IPS-15b (cell line): ENCODE results near the gene PLCL2.

Experiments used
- H3K27me3 ChIP-seq: one replicate; pipeline ENCODE4 v1.6.1; 2013; ENCODE audit warnings: low read length; ENCODE audit not compliant: control insufficient read depth, insufficient read depth
- H3K36me3 ChIP-seq: one replicate; pipeline ENCODE4 v1.6.1; 2013; ENCODE audit warnings: low read length; ENCODE audit not compliant: control insufficient read depth, insufficient read depth
- H3K4me1 ChIP-seq: one replicate; pipeline ENCODE4 v1.6.1; 2013; ENCODE audit warnings: mild to moderate bottlenecking, low read length; ENCODE audit not compliant: control insufficient read depth, insufficient read depth
- H3K4me3 ChIP-seq: one replicate; pipeline ENCODE4 v1.5.1; 2013; ENCODE audit warnings: low read depth, low read length
- H3K9ac ChIP-seq: one replicate; pipeline ENCODE4 v1.6.1; 2013; ENCODE audit warnings: low read depth, mild to moderate bottlenecking, low read length
- H3K9me3 ChIP-seq: one replicate; pipeline ENCODE4 v1.6.1; 2013; ENCODE audit warnings: mild to moderate bottlenecking, low read length; ENCODE audit not compliant: control insufficient read depth, insufficient read depth

The PLCL2 gene

DNA sequence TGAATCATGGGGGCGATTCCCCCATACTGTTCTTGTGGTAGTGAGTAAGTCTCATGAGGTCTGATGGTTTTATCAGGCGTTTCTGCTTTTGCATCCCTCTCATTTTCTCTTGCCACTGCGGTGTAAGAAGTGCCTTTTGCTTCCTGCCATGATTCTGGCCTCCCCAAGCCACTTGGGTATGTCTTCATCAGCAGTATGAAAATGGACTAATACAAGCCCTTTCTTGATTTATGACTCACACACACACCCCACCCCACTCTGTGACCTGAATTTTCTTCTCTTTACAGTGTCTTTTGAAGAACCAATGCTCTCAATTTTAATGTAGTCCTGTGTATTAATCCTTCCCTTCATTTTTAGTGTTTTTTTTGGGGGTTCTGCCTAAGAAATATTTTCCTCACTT lies 244.8 kb downstream of the PLCL2 start:
- no peak overlapping the region for H3K4me3 ChIP-seq
- H3K4me1 ChIP-seq, result no peaks in the 10 kb centered on the region
- no peaks in the 10 kb centered on the region for H3K27me3 ChIP-seq
- H3K9me3 ChIP-seq, result no peaks in the 10 kb centered on the region
- no peak overlapping the region for H3K9ac ChIP-seq
- no peaks in the 10 kb centered on the region for H3K36me3 ChIP-seq

DNA sequence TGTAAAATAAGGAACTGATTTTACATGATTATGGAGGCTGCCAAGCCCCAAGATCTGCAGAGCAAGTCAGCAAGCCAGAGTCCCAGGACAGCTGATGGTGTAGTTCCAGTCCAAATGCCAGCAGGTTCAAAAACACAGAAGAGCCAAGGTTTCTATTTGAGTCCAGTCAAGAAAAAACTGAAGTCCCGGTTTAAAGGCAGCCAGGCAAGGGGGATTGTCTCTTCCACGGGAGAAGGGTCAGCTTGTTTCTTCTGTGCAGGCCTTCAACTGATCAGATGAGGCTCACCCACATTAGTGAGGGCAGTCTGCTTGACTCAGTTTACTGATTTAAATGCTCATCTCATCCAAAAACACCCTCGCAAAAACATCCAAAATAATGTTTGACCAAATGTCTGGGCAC lies 246.2 kb downstream of the PLCL2 start:
- Histone ChIP-seq H3K9me3 (no peaks in the 10 kb centered on the region), H3K4me1 (no peaks in the 10 kb centered on the region), H3K9ac (no peak overlapping the region)

DNA sequence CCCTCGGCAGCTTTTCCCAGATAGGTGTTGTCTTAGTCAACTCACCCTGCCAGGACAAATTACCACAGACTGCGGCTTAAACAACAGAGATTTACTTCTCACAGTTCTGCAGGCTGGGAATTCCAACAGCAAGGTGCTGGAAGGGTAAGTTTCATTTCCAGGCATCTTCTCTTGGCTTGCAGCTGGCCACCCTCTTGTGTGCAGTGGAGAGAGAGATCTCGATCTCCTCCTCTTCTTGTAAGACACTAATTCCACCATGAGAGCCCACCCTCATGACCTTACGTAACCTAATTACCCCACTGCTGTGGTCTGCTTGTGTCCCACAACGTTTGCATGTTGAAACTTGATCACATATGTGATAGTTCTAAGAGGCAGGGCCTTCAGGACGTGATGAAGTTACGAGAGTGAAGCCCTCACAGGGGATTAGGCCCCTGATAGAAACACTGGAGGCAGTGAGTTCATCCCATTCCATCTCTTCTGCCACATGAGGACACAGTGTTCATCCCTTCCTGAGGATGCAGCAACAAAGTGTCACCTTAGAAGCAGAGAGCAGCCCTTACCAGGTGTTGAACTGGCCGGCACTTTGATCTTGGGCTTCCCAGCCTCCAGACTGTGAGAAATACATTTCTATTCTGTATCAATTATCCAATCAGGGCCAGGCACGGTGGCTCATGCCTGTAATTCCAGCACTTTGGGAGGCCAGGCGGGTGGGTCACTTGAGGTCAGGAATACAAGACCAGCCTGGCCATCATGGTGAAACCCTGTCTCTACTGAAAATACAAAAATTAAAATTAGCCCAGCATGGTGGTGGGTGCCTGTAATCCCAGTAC lies 247.7 kb downstream of the PLCL2 start:
- no peaks in the 10 kb centered on the region for H3K36me3 ChIP-seq
- H3K4me1 ChIP-seq, result no peaks in the 10 kb centered on the region
- no peak overlapping the region for H3K9ac ChIP-seq
- H3K27me3 ChIP-seq, result no peaks in the 10 kb centered on the region
- no peak overlapping the region for H3K4me3 ChIP-seq
- H3K9me3 ChIP-seq, result no peaks in the 10 kb centered on the region

More for the DNA sequence above, 246.2 kb downstream of the PLCL2 start:
- Histone ChIP-seq H3K4me3 (no peak overlapping the region), H3K36me3 (no peaks in the 10 kb centered on the region), H3K27me3 (no peaks in the 10 kb centered on the region)

DNA sequence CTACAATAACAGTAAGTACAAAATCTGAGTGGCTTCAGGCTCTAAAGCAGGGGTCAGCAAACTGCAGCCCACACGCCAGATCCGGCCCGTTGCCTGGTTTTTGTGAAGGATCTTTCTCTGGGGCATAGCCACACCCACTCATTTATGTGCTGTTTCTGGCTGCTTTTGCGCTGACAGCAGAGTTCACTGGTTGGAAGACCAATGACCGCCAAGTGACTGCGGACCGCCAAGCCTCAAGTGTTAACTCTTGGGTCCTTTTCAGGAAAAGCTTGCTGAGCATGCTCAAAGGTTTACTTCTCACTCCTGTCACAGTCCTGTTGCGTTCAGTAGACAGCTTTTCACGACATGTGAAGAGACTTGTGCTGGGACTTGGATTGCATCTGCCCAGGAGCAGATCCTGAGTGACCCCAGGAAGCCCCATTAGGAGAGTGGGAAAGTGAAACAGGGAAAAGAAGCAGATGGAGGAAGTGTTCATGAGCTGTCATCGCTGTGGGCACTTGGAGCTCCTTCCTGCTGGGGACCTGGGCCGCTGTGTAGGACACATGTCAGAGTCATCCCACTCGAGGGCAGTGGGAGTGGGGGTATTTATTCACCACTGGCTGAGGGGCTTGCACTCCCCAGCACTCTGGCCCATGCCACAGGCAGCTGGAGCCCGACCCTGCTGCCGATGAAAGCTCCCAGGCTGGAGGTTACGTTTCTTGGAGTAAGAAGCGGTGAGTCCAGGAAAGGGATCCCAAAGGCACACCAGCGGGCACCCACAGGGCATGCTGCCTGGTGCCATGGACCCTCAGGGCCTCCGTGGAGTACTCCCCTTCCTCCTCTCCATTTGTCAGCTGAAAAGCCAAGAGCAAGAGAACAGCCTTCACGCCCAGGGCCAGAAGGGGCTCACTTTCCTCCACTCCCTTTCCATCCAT lies 249.1 kb downstream of the PLCL2 start:
- no peaks in the 10 kb centered on the region for H3K4me1 ChIP-seq
- no peaks in the 10 kb centered on the region for H3K36me3 ChIP-seq
- no peaks in the 10 kb centered on the region for H3K27me3 ChIP-seq
- H3K9me3 ChIP-seq, result no peaks in the 10 kb centered on the region
- H3K9ac ChIP-seq, result no peak overlapping the region
- H3K4me3 ChIP-seq, result no peak overlapping the region

DNA sequence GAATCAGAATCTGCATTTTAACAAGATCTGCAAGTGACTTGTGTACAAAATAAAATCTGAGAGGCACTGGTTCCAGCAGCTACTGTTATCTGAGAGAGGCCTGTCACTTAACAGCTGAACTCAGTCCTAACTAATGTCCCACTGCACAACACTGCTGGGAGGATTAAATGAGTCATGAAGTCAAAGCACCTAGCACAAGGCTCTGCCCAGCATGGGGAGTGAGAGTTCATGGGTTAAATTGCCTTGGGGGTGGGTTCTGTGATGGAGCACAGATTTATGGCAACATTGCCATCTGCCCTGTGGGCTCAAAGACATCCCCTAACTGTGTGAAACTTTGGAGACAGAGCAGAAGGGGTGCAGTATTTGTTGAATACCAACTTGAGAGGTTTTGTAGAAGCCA lies 250.9 kb downstream of the PLCL2 start:
- H3K9ac ChIP-seq, result no peak overlapping the region
- H3K4me1 ChIP-seq, result no peaks in the 10 kb centered on the region
- H3K27me3 ChIP-seq, result no peaks in the 10 kb centered on the region

DNA sequence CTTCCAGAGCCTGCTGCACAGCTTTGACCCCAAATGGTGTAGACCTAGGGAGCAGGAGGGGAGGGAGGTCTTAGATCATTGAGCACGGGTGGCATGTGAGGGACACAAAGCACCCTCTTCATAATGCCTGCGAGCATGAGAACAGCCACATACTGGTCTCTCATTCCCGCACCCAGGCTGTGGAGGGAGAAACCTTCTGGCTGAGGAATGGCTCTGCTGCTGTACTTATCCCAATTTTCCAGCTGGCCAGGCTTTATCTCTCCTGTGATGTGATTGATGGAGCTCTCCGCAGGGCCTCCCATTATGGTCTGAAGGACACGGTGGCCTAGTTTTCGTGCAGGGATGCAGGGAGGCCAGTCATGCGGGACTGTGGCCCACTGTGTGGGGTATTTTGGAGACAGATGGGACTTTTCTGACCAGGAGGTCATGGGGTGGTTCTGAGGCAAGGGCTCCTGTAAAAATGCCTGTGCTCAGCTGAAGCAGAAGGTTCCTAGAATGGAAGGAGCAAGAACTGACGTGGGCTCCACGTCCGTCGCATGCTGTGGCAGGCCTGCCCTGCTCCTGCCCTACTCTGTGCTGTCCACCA lies 251.5 kb downstream of the PLCL2 start:
- H3K27me3 ChIP-seq, result no peaks in the 10 kb centered on the region
- H3K9me3 ChIP-seq, result no peaks in the 10 kb centered on the region
- no peak overlapping the region for H3K4me3 ChIP-seq
- no peak overlapping the region for H3K9ac ChIP-seq
- H3K4me1 ChIP-seq, result no peaks in the 10 kb centered on the region
- no peaks in the 10 kb centered on the region for H3K36me3 ChIP-seq

More for the DNA sequence above, 250.9 kb downstream of the PLCL2 start:
- H3K4me3 ChIP-seq, result no peak overlapping the region
- no peaks in the 10 kb centered on the region for H3K9me3 ChIP-seq
- H3K36me3 ChIP-seq, result no peaks in the 10 kb centered on the region

DNA sequence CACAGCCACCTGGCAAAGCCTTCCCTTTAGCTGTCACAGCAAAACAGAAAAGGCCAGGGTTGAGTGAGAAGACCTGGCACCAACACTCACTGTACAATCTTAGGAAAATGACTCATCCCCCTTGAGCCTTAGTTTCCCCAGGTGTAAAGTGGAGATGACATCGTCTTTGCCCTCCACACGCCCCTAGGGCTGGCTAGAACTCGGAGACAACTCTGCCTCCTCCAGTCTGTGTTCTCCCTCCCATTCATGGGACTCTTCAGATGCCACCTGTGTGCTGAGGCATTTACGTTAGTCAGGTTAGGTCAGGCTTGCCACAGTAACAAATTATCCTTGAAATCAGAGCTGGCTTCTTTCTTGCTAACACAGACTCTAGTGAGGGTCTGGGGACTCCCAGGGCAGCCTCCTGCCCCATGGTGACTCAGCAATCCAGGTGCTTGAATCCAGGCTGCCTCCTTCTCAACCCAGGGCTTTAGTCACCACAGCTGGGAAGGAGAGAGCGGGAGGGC lies 252.6 kb downstream of the PLCL2 start:
- H3K4me3 ChIP-seq, result no peak overlapping the region
- H3K9me3 ChIP-seq, result no peaks in the 10 kb centered on the region
- H3K4me1 ChIP-seq, result no peaks in the 10 kb centered on the region
- no peak overlapping the region for H3K9ac ChIP-seq
- H3K36me3 ChIP-seq, result no peaks in the 10 kb centered on the region
- H3K27me3 ChIP-seq, result no peaks in the 10 kb centered on the region

DNA sequence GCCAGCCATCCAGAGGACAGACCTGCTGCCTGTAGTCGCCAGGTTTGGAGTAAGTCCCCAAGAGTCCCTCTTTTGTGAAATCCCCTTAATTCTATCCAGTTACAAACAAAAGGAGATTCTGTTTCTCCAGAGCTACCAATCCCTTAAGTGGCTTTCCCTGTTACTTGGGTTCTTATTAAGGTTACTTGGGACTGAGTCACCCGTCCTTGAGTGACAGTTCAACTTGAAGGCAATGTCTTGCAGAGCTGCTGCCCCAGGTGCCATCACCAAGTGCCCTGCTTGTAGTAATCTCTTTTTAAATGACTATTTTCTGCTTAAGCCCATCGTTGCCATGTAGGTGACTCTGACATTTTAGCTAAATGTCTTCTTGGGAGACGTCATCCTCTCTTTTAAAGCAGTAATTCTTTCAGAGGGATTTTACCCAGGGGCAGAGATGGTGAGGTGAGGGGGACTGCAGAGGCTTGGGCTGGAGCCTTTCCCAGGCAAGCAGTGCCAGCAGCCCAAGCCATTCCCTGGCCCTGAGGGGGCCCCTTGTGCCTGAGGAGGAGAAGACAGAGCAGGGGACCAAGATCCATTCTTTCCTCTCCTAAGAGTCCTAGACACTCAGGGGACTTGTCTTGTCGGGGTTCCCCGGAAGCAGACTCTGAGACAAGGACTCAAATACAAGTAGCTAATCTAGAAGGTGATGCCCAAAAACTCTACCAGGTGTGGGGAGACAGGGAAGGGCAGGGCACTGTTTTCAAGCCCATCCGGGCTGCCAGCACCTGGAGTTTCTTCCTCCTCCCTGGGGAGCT lies 253.7 kb downstream of the PLCL2 start:
- no peaks in the 10 kb centered on the region for H3K27me3 ChIP-seq
- no peak overlapping the region for H3K4me3 ChIP-seq
- no peaks in the 10 kb centered on the region for H3K9me3 ChIP-seq
- no peaks in the 10 kb centered on the region for H3K36me3 ChIP-seq
- H3K9ac ChIP-seq, result no peak overlapping the region
- no peaks in the 10 kb centered on the region for H3K4me1 ChIP-seq
